HG03175 (cell line): ENCODE data around the gene DPYD.
"Not testable (repeated sequence)": the region's sequence is repeated elsewhere in the genome, so short reads cannot be mapped to it uniquely, and the experiment has no call there.

Experiments used
- ATAC-seq: cut with Tn5 transposase; IDR thresholded peaks from one replicate; pipeline ENCODE4 v1.9.1; 2021; ENCODE audit warnings: mild to moderate bottlenecking, moderate library complexity; ENCODE audit not compliant: unreplicated experiment

Gene DPYD

DNA sequence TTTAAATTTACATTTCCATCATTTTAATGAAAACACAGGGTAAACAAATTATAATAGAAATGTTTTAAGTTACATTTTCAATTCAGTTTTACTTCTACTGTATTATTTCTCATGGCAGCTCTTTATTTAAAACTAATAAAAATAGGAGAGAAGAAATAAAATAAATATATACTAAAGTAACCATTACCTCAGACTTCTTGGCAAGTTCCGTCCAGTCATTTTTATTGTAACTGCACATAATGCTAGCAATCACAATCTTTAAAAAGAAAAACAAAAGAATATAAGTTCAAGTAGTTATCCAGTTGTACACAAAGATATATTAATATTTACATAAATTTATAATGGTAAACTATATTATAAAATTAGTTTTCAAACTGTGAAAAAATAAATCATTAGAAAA lies 538.6 kb downstream of the DPYD start:
- ATAC-seq: no peak

DNA sequence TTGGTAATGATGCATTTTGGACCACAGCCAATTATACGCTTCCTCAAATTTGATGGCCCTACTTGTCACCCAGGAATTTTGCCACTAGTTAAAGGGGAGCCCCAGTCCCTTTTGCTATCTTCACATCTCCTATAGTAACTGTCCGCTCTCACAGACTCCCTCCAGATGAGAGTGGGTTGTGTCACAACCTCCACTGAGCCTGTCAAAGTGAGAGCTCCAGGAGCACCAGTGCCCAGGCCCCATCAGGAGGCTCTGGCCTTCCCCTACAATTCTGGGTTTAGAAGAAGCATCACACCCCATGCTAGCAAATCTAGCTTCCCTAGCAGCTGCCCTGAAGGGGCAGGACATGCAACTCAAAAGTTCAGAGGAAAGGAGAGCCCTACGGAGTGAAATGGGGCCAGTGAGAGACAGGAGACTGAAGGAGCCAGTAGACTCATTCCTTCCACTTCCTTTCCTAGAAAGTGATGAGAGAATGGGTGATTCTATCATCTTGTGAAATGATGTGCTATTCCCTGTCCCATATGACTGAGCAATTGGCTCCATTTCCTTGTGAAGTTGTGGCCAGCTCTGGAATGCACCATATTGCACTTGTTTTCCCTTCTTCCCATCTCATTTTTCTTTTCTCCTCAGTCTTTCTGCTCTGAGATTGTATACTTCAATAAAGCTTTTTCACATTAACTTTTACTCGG lies 541.3 kb downstream of the DPYD start:
- ATAC-seq: no peak

DNA sequence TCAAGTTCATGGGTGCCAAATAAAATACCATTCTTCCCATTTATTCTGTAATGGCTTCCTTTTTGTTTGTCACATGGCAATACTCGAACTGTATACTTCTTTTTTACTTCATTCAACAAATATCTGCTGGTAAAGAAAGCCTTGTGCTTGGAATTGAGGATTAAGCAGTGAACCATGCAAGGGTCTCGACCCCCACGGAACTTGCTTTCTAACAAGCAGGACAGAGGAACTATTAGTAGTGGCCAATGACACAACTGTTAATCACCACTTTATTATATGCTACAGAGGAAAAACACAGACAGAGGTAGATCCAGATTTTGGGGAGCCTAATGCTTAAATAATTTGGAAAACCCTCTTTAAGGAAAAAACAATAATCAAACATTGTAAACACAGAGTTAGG lies 542.2 kb downstream of the DPYD start:
- no peak for ATAC-seq

DNA sequence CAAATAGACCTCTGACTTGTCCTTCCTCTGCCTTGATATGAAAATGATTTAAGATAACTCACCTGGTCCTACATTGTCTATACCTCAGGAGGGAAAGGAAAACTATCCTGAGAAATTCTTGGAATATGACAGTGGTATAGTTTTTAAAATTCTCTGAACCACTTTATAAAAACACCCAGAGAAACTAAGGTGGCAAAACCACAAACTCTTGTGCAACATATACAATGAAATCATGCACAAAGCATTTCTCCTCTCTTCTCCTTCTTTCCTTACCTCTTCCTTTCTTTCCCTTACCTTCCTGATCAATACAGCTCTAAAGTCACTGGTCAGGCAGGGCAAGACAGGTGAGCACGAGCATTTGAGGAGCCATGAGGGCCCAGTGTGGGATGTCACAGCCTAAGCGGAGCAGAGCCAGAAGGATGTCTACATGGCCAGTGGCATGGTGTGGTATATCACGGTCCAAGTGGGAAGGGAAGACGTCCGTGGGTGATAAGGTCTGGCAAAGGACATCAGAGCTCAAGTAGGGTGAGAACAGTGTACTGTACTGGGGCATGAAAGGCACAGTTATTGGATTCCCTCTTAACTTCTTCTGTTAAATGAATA lies 543.3 kb downstream of the DPYD start:
- no peak for ATAC-seq

DNA sequence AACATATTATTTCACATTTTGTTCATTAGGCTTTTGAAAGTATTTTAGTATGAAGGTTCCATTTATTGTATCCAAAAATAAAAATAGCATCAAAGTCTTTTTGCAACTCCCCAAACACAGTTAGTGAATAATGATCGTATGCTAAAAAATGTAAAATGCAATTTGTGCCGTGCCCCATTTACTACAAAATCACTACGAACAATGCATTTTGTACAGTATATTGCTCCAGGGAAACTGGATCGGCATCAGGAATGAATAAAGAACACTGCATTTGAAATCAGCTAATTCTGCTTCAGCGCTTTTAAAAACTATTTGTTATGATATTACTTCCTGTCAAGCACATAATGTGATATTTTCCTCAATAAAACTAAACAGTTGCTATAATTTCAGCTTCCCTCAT lies 547.8 kb downstream of the DPYD start:
- ATAC-seq: no peak

DNA sequence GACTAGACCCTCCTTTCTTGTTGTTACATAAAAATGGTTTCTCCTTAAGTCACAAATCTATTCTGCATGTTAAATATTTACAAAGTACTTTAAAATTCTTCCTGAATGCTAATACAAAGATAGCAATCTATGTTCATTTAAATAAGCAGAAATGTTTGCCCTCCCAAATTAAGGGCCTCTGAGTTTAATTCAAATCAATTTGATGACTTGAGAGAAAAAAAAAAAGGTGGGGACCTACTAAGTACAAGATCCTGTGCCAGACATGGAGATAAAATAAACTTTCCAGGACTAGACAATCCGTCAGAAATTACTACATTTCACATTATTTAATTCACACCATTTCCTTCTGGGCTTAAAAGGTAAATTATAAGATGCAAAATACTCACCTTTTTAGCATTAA lies 548.3 kb downstream of the DPYD start:
- ATAC-seq: no peak

DNA sequence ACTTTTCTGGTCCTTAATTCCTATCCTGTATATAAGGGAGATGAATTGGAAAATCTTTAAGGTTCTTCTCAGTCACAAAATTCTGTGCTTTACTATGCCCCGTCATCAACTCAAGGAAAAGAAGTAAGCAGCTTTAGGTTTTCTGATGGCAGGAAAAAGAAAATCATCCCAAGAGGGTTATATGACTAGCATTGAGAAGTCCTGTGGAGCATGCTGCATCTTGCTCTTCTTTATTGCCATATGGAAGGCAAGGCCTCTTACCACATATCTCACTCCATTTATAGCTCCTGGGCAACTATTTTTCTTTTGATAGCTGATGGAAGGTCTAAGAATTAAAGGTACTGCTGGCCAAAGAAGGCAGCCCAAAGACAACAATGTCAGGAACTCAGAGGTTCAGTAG lies 552.5 kb downstream of the DPYD start:
- ATAC-seq: no peak

DNA sequence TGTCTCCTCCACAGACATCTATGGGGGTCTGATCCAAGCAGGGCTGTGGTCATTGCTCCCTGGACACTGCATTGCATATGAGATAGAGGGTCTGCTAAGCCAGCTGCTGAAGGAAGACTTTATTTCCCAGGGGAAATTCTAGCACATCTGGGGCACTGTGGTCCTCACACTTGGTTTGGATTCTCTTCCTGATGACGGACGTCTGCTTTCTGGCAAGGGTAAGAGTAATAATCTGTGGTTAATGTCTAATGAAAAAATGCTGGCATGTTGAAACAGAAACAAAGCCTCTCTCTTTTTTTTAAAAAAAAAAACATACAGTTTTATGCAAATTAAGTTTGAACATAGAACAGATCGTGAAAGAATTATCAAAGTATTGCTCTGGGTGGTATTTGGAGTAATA lies 553.9 kb downstream of the DPYD start:
- ATAC-seq: no peak

DNA sequence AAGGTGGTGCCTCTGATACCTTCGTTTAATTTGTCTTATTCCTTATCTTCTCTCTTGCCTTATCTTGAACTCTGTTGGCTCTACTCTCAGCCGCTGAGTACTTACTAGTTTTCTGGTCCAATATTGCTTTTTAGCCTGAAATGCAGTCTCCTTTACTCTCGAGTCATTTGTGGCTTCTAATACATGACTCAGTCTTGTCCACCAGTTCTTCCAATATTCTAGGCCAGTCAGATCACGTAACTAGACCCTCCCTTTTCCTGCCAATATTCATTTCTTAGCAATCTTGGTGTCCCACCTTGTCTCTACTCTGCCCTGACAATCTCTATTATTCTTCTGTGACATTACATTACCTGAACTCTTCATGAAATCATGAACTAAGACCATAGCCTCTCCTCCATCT lies 555.8 kb downstream of the DPYD start:
- ATAC-seq: no peak

DNA sequence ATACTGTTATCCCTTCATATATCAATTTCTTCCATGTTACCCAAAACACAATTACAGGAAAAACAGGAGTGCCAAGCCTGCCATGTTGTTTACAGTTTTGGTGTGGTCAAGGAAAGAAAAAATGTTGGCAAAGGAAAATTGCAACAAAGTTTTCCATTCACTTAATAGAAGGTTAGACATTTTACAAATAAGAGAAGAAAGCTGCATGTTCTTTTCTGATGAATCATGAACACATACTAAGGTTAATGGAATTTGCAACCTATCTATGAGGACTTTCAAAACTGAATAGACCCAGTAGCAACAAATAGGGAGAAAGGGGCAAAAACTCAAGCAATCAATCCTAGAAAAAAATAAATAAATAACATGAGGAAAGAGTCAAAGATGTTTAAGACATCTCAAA lies 556.7 kb downstream of the DPYD start:
- no peak for ATAC-seq

DNA sequence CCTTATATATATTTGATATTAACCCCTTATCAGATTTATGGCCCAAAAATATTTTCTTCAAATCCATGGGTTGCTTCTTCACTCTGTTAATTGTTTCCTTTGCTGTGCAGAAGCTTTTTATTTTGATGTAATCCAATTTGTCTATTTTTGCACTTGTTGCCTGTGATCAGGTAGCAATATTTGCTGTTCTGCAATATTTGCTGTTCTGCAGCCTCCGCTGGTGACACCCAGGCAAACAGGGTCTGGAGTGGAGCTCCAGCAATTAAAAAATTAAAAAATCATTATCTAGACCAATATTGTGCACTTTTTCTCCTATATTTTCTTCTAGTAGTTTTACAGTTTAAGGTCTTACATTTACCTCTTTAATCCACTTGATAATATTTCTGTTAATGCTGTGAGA lies 564.5 kb downstream of the DPYD start:
- no peak for ATAC-seq

DNA sequence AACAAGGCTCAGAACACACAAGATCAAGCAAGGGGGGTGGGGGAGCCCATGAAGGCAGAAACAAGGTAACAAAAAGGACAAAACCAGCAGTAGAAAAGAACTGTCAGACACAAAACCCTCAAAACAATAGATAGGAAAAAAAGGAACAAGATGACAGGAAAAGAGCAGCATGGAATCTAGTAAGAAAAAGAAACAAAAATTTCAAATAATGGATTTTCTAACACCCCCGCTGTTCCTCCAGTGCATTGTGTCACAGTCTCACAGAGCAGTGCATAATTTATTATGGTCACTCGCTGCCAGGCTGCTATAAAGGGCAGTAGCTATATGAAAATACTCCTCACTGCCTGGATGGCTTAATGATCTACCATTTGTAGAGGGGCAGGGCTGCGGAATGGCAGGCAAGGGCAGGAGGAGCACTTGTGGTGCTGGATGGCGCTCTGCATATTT lies 567.9 kb downstream of the DPYD start:
- ATAC-seq: no peak

DNA sequence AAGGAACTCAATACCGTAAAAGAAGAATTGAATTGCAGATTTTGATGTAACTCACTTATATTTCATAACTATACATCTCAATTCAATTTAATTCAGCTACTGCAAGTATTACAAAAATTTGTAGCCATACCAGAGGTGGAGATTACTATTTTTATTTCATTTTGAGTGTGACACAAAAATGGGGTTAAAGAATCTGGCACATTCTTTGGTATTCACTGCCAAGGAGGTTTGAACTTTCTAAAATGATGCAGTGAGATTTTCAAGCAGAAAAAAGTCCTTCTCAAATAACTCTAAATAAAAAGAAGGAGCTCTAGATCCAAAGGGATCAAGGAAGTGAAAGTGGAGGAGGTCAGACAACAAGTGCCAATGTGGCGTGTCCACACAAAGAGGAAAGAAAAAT lies 569.0 kb downstream of the DPYD start:
- ATAC-seq: no peak

DNA sequence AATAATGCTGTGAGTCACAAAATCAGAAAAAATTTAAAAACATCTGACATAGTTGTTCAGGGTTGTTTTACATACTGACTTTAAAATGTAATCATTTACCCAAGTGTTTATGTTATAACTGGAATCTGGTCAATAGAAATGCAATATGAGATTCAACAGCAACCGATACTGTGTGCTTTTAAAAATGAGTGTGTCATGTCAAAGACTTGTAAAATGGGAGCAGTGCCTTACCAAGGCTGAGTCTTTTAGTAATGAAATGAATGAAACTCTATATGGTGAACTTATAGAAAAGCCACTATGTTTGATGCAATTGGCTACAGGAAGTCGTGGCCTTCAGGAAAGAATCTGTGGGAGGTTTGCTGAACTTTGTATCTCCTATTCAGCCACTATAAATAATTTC lies 570.2 kb downstream of the DPYD start:
- ATAC-seq: no peak

DNA sequence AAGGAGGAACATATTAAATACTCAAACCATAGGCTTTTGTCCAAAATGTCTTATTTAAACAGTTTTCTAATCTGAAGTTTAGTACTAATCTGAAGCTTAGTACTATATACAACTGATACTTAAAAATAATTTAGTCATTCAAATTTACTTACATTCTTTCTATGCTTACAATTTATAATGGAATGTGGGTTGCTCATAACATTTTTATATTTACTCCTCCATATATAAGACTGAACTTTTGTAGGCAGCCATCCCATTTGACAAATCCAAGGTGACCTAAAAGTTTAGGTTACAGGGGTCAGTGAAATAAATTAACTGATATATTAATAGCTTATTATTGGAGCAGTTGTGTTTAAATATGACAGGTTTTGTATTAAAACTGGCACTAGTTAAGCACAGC lies 570.6 kb downstream of the DPYD start:
- ATAC-seq: no peak

DNA sequence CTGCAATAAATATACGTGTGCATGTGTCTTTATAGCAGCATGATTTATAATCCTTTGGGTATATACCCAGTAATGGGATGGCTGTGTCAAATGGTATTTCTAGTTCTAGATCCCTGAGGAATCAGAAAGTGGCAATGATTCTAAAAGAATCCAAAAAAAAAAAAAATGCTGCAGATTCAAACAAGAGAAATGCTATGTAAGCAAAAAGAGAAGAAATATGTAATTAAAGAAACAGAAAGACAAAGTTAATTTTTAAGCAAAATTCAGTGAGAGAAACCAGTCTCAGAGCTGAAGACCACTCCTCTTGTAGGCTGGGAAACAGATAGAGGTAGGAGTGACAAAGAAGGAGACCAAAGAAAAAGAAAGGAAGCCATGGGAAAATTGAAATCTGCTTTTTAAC lies 571.0 kb downstream of the DPYD start:
- not testable (repeated sequence) for ATAC-seq

DNA sequence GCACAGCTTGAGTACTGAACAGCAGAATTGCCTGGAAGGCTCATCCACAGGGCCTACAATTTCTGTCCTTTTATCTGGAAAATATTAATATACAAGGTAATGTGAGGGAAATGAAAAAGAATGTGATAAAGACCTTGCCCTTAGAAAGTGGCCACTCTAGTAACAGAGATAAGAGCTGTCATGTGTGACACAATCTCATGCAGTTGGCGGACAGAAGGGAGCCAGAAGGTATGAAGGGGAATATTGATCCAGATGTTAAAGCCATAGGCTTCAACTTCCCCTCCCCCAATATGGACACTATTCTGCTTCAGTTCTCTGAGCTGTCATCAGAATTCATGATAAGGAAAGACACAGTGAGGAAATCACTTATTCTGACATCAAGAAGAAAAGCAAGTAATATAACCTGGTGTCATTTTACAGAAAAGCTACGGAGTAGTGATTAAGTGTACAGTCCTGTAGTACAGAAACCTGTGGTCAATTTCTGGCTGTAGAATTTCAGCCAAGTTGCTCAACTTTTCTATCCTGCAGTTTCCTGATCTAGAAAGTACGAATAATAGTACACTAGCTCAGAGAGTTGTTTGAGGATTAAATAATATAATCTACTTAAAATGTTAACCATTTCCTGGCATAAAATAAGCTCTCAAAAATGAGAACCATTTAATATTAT lies 572.1 kb downstream of the DPYD start:
- no peak for ATAC-seq

DNA sequence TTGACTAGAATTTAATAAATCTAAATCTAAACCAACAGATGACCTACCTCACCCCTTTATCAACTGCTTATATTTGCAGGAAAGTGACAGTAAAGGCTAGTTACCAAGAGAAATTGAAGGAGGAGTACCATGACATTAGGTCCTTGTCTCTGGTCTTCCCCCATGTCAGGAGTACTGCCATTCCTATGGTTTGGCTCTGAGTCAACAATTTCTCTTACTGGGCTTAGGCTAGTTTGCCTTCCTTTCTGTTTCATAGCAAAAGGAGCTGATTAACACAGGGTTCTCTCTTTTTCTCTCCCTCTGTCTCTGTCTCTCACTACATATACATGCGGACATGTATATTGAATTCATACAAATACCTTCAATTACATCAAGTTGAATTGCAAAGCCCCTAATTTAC lies 579.9 kb downstream of the DPYD start:
- no peak for ATAC-seq

DNA sequence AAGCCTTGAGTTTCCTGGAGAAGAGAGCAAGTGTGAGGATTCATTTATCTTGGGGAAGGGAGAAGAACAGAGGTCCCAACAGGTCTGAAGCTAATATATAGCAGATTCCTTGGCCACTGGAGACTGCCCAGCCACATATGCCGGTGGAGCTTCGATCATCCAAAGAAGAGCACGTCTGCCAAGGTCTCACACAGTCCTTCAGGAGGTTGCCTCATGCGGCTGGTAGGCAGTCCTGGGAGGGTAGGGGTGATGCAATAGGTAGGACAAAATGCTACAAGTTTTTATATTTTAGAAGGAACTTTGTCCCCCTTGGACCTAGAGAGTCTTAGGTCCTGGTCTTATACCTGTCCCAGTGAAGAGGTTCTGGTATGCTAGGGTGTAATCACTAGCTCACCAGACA lies 582.5 kb downstream of the DPYD start:
- ATAC-seq: no peak

DNA sequence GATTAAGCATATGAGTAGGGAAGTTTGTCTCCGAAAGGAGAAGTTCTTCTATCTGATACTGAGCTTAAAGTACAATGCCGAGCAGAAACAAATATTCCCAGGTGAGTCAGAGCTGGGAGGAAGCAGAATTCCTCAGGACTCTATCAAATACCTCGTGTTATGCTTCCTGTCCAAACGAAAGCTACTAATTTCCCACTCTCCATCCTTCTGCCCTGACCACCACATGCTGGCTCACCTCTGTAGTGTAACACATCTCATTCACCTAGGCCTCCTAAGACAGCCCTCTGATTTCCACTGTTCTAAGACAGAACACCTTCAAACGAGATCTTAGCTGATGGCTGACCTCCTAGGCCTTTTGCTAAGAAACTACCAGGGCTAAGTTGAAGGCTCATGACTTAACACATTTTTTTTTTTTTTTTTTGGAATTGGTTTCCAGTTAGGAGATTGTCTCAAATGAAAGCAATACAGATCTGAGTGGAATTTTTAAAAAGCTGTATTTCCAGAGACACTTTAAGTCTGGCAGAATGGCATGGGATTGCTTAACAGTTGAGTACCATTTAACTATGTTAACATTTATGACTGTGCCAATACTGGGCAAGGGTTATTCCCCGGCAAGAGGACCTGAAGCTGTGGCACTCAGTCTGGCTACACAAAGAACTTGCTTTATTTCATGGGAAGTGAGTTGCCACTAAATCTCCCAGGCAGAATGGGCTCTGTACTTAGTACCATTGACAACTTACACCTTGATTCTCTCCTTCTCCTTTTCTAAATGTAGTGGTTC lies 583.4 kb downstream of the DPYD start:
- ATAC-seq: no peak

DNA sequence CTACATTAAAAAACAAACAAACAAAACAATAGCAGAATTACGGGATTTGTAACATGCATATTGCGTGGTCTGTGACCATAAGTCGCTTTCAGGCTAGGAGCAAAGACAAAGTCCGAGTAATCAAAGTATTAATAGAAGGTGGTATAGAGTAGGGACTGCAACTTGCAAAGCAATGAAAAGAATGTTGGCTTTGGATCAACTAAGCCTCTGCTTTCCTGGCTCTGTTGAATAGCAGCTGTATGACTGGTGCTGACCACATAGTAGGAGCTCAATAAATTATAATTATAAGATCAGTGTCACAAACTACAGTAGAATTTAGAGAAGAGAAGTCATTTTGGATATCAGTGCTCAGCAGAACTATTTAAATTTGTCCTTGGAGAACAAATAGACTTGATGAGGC lies 586.4 kb downstream of the DPYD start:
- ATAC-seq: no peak

DNA sequence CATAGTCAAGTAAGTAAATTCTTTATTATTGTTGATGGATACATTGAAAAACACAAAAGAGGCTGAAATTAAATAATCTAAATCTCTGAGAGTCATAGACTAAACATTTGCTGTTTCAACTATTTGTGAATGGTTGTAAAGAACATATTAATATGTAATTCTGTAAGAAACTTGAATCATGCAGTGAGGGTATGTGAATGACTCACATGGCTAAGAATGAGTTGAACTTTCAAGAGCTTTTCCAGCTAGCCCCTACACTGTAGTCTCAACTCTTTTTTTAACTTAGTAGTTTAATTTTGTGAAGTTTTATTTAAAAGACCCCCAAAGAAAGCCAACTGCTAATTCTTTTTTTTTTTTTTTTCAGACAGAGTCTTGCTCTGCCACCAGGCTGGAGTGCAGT lies 588.1 kb downstream of the DPYD start:
- no peak for ATAC-seq
